Neuronal stem cell (in vitro differentiated cells): ENCODE measurements around the gene SSMEM1.
A peak's percentile ranks its signal among the peaks of the same experiment; 100 is the strongest.
"Not testable (repeated sequence)": the region's sequence is repeated elsewhere in the genome, so short reads cannot be mapped to it uniquely, and the experiment has no call there.

Experiments
- DNase-seq: peaks from one replicate; pipeline ENCODE4 v3.0.0-alpha.2; 2013; ENCODE audit warnings: low spot score
- H2AFZ ChIP-seq: one replicate; pipeline ENCODE4 v1.6.1; 2013; ENCODE audit warnings: mild to moderate bottlenecking, low read length, inconsistent platforms
- H2AK5ac ChIP-seq: 2 replicates; pipeline ENCODE4 v1.6.1; 2013; ENCODE audit warnings: low read depth, mild to moderate bottlenecking, inconsistent platforms, low read length, moderate library complexity, mixed read lengths
- H2BK120ac ChIP-seq: 2 replicates; pipeline ENCODE4 v1.6.1; 2013; ENCODE audit warnings: low read depth, mild to moderate bottlenecking, inconsistent platforms, low read length, moderate library complexity, mixed read lengths
- H2BK12ac ChIP-seq: one replicate; pipeline ENCODE4 v1.6.1; 2013; ENCODE audit warnings: low read length, inconsistent platforms
- H2BK15ac ChIP-seq: 2 replicates; pipeline ENCODE4 v1.6.1; 2013; ENCODE audit warnings: mild to moderate bottlenecking, low read length, inconsistent platforms, mixed read lengths
- H2BK5ac ChIP-seq: one replicate; pipeline ENCODE4 v1.6.1; 2013; ENCODE audit warnings: inconsistent platforms, mild to moderate bottlenecking, low read length, moderate library complexity
- H3K14ac ChIP-seq: one replicate; pipeline ENCODE4 v1.6.1; 2013; ENCODE audit warnings: low read length, inconsistent platforms
- H3K18ac ChIP-seq: 2 replicates; pipeline ENCODE4 v1.6.1; 2013; ENCODE audit warnings: low read length, inconsistent platforms
- H3K23ac ChIP-seq: 2 replicates; pipeline ENCODE4 v1.6.1; 2013; ENCODE audit warnings: low read depth, mild to moderate bottlenecking, mixed read lengths, low read length, inconsistent platforms; ENCODE audit not compliant: poor library complexity
- H3K27ac ChIP-seq: replicated peaks from 3 replicates; pipeline ENCODE4 v1.5.1; 2013; ENCODE audit warnings: low read length, inconsistent platforms
- H3K27me3 ChIP-seq, 3 experiments: 2 replicates each; pipeline ENCODE4 v1.6.1; 2013; ENCODE audit warnings: low read length in 3 of 3, mild to moderate bottlenecking in 2 of 3, inconsistent platforms in 1 of 3, low read depth in 1 of 3, mixed read lengths in 1 of 3, moderate library complexity in 1 of 3; ENCODE audit not compliant: control insufficient read depth in 3 of 3, insufficient read depth in 3 of 3
- H3K36me3 ChIP-seq, 2 donors: replicated peaks in 1 of 2; 2 replicates each; pipeline ENCODE4 v1.6.1; 2013; ENCODE audit warnings: low read length in 2 of 2; ENCODE audit not compliant: control insufficient read depth in 2 of 2, insufficient read depth in 2 of 2
- H3K4ac ChIP-seq: 2 replicates; pipeline ENCODE4 v1.6.1; 2013; ENCODE audit warnings: inconsistent platforms, mild to moderate bottlenecking, low read length, moderate library complexity
- H3K4me1 ChIP-seq, 2 donors: 1 replicate in 1 of 2; 2 replicates in 1 of 2; pipeline ENCODE4 v1.6.1; 2013; ENCODE audit warnings: low read length in 2 of 2, low read depth in 1 of 2; ENCODE audit not compliant: control insufficient read depth in 2 of 2, insufficient read depth in 1 of 2
- H3K4me2 ChIP-seq: one replicate; pipeline ENCODE4 v1.6.1; 2013; ENCODE audit warnings: mild to moderate bottlenecking, low read length, inconsistent platforms; ENCODE audit not compliant: insufficient read depth, poor library complexity, severe bottlenecking
- H3K4me3 ChIP-seq, 2 donors: 2 replicates each; pipeline ENCODE4 v1.5.1; 2013; ENCODE audit warnings: low read length in 2 of 2, mild to moderate bottlenecking in 2 of 2, inconsistent platforms in 1 of 2, moderate library complexity in 1 of 2
- H3K79me1 ChIP-seq: one replicate; pipeline ENCODE4 v1.6.1; 2013; ENCODE audit warnings: low read depth, mild to moderate bottlenecking, inconsistent platforms, low read length, moderate library complexity
- H3K9ac ChIP-seq: one replicate; pipeline ENCODE4 v1.6.1; 2013; ENCODE audit warnings: mild to moderate bottlenecking, low read depth, low read length, inconsistent platforms; ENCODE audit not compliant: poor library complexity
- H3K9me3 ChIP-seq, 2 donors: replicated peaks in 1 of 2; 2 replicates each; pipeline versions ENCODE3 to v1.6.1; 2013; ENCODE audit warnings: low read length in 2 of 2, mild to moderate bottlenecking in 2 of 2, inconsistent platforms in 1 of 2, low read depth in 1 of 2, mixed read lengths in 1 of 2, moderate library complexity in 1 of 2; ENCODE audit not compliant: control insufficient read depth in 2 of 2, insufficient read depth in 1 of 2
- H4K8ac ChIP-seq: one replicate; pipeline ENCODE4 v1.6.1; 2013; ENCODE audit warnings: low read depth, mild to moderate bottlenecking, inconsistent platforms, low read length, moderate library complexity
- H4K91ac ChIP-seq: one replicate; pipeline ENCODE4 v1.6.1; 2013; ENCODE audit warnings: low read length, low read depth, mild to moderate bottlenecking, inconsistent platforms; ENCODE audit not compliant: poor library complexity
- WGBS, 2 donors: extraction: QIAGEN DNeasy Blood & Tissue Kit; methylation state at CpG; one replicate each; pipeline ENCODE4 v1.1.7; 2013; ENCODE audit warnings: missing lambda C conversion rate in 2 of 2, mixed read lengths in 1 of 2; ENCODE audit not compliant: insufficient read length in 2 of 2, insufficient replicate concordance in 1 of 2; ENCODE audit errors: extremely low coverage in 2 of 2; 5-methylcytosine and 5-hydroxymethylcytosine counted together

Gene SSMEM1

GRCh38 chr7:130249626-130250025 is 42.0 kb downstream of the SSMEM1 start:
- H3K36me3 ChIP-seq, DNase-seq: not testable (repeated sequence)
- no CpG with 5 or more reads among the region's 3 CpGs for WGBS, 2 donors

GRCh38 chr7:130254555-130254954 is 46.9 kb downstream of the SSMEM1 start:
- Histone ChIP-seq H3K9me3 (peaks cover 6 to 33% of the 10 kb centered on the region in 2 donors), H2BK12ac (no peak overlapping the region), H2BK120ac (no peak overlapping the region), H3K4me1 (peaks cover 4 to 8% of the 10 kb centered on the region in 2 donors), H2BK5ac (no peak overlapping the region), H4K91ac (no peak overlapping the region), H3K27ac (no peak overlapping the region), H2BK15ac (no peak overlapping the region), H3K14ac (no peak overlapping the region), H3K79me1 (no peaks in the 10 kb centered on the region), H3K27me3 (no peaks in the 10 kb centered on the region), H3K4me3 (no peak overlapping the region), H3K9ac (no peak overlapping the region), H3K4me2 (no peak overlapping the region), H4K8ac (no peak overlapping the region), H3K23ac (no peak overlapping the region), H2AK5ac (no peak overlapping the region), H3K36me3 (no peaks in the 10 kb centered on the region), H2AFZ (peak overlapping the region; percentile 84), H3K4ac (no peak overlapping the region), H3K18ac (peak overlapping the region; percentile 59)
- no peak for DNase-seq
- no CpG with 5 or more reads among the region's 6 CpGs for WGBS, 2 donors

More at GRCh38 chr7:130249626-130250025, 42.0 kb downstream of the SSMEM1 start:
- H3K23ac ChIP-seq, H3K4me3 ChIP-seq, H3K4ac ChIP-seq, H2BK120ac ChIP-seq, H4K91ac ChIP-seq, H2AK5ac ChIP-seq, H2BK5ac ChIP-seq, H3K4me1 ChIP-seq, H4K8ac ChIP-seq, H3K9me3 ChIP-seq, H2BK12ac ChIP-seq, H3K27me3 ChIP-seq, H2AFZ ChIP-seq, H3K79me1 ChIP-seq, H3K18ac ChIP-seq, H3K14ac ChIP-seq, H2BK15ac ChIP-seq, H3K4me2 ChIP-seq, H3K9ac ChIP-seq, H3K27ac ChIP-seq: not testable (repeated sequence)

- H3K36me3 ChIP-seq = no peaks in the 10 kb centered on the region
- no peak overlapping the region for H3K4me2 ChIP-seq
- no peak overlapping the region for H2AK5ac ChIP-seq
- no peak overlapping the region for H3K14ac ChIP-seq
- no peak overlapping the region for H3K18ac ChIP-seq
- H3K79me1 ChIP-seq = no peaks in the 10 kb centered on the region
- no peak overlapping the region for H2BK12ac ChIP-seq
- no peak overlapping the region for H3K23ac ChIP-seq
- H2BK15ac ChIP-seq = no peak overlapping the region
- DNase-seq = no peak
- H3K4ac ChIP-seq = no peak overlapping the region
- no peak overlapping the region for H3K4me3 ChIP-seq
- H3K9ac ChIP-seq = no peak overlapping the region
- H2AFZ ChIP-seq = peak overlapping the region; percentile 76
- H3K27ac ChIP-seq = no peak overlapping the region
- no CpG with 5 or more reads among the region's 2 CpGs for WGBS, 2 donors
- H2BK5ac ChIP-seq = no peak overlapping the region
- no peaks in the 10 kb centered on the region for H3K27me3 ChIP-seq
- H4K8ac ChIP-seq = no peak overlapping the region
- peaks cover 6 to 44% of the 10 kb centered on the region in 2 donors for H3K9me3 ChIP-seq
- peaks cover 4 to 8% of the 10 kb centered on the region in 2 donors for H3K4me1 ChIP-seq
- H2BK120ac ChIP-seq = no peak overlapping the region
- no peak overlapping the region for H4K91ac ChIP-seq
Measured at GRCh38 chr7:130256704-130257103, 49.0 kb downstream of the SSMEM1 start.

GRCh38 chr7:130258494-130259078 is 50.9 kb downstream of the SSMEM1 start:
- H3K4me3 ChIP-seq = no peak overlapping the region
- no peaks in the 10 kb centered on the region for H3K79me1 ChIP-seq
- H3K9me3 ChIP-seq = peaks cover 6 to 49% of the 10 kb centered on the region in 2 donors
- H3K18ac ChIP-seq = no peak overlapping the region
- DNase-seq = no peak
- H3K4me2 ChIP-seq = no peak overlapping the region
- no peak overlapping the region for H2BK120ac ChIP-seq
- H3K4ac ChIP-seq = no peak overlapping the region
- peaks cover 6 to 8% of the 10 kb centered on the region in 2 donors for H3K4me1 ChIP-seq
- no peak overlapping the region for H2BK15ac ChIP-seq
- H3K23ac ChIP-seq = no peak overlapping the region
- H2BK5ac ChIP-seq = no peak overlapping the region
- H3K9ac ChIP-seq = no peak overlapping the region
- no peak overlapping the region for H4K8ac ChIP-seq
- H2AK5ac ChIP-seq = no peak overlapping the region
- no peaks in the 10 kb centered on the region for H3K36me3 ChIP-seq
- H3K14ac ChIP-seq = no peak overlapping the region
- H2AFZ ChIP-seq = no peak overlapping the region
- H4K91ac ChIP-seq = no peak overlapping the region
- no CpG with 5 or more reads among the region's 1 CpG for WGBS, 2 donors
- H2BK12ac ChIP-seq = no peak overlapping the region
- H3K27ac ChIP-seq = no peak overlapping the region
- no peaks in the 10 kb centered on the region for H3K27me3 ChIP-seq
